22Rv1 (cell line): Measurements from ENCODE around the gene NFATC2.

ENCODE experiments used
- H3K27ac ChIP-seq: fragments of 450-650 bp; 2 replicates; pipeline ENCODE4 v1.5.1; 2017
- ZFX ChIP-seq: fragments of 450-650 bp; IDR thresholded peaks from 2 replicates; pipeline ENCODE4 v1.6.1; 2017; ENCODE audit warnings: antibody characterized with exemption, borderline replicate concordance
- TF ChIP-seq, protein P1 (sequence below): fragments of 450-650 bp; IDR thresholded peaks from 2 replicates; pipeline ENCODE4 v1.5.1; 2017; ENCODE audit warnings: mild to moderate bottlenecking

NFATC2 gene

DNA sequence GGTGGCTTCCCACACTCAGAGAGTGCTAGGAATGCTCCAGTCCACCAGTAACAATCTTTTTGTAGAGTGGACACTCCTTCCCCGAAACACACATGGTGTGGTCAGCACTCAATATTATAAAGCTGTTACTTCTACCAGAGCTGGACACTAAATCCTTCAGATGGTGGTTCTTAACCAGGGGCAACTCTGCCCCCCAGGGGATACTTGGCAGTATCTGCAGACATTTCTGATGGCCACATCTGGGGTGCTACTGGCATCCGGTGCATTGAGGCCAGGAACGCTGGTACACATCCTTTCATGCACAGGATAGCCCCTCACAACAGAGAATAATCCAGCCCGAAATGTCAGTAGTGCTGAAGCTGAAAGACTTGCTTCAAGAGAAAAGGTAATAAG is 124.4 kb downstream of the NFATC2 start:
- no peak overlapping the region for H3K27ac ChIP-seq
- TF ChIP-seq, protein P1, sequence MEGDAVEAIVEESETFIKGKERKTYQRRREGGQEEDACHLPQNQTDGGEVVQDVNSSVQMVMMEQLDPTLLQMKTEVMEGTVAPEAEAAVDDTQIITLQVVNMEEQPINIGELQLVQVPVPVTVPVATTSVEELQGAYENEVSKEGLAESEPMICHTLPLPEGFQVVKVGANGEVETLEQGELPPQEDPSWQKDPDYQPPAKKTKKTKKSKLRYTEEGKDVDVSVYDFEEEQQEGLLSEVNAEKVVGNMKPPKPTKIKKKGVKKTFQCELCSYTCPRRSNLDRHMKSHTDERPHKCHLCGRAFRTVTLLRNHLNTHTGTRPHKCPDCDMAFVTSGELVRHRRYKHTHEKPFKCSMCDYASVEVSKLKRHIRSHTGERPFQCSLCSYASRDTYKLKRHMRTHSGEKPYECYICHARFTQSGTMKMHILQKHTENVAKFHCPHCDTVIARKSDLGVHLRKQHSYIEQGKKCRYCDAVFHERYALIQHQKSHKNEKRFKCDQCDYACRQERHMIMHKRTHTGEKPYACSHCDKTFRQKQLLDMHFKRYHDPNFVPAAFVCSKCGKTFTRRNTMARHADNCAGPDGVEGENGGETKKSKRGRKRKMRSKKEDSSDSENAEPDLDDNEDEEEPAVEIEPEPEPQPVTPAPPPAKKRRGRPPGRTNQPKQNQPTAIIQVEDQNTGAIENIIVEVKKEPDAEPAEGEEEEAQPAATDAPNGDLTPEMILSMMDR, result no peak
- TF ChIP-seq ZFX, result no peak

DNA sequence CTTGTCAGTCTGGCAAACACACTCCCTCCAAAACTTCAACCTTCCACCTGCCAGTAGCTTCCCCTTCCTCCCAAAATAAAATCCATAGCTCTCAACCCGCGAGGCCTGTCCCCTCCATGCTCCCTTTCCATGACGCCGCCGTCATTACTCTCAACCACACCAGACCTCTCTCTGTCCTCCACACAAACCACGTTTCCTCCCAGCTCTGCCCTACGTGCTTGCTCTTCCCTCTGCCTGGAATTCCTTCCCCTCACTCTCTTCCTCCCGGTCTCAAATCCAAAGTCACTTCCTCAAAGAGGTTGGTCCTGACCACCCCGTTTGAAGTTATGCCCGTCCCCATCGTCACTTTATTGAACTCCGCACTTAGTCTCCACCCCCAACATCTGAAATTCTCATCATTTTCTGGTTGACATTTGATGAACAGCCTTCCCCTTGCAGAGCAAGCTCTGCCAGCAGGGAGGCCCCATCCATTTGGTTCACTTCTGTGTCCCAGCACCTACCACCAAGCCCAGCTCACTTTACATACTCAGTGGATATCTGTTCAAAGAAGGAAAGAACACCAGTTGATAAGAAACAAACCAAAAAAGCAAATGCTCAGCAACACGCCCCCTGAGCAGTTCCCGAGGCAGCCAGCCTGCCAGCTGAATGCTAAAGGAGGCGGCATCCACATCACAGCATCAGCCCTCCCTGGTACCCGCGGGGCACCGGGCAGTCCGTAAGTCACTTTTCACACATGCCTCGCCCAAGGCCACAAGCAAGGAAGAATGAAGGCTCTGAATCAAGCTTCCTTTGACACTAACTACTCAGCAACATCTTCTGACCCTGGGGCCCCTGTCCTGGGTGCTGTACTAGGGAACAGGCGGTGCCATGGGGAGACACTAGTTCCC is 125.0 kb downstream of the NFATC2 start:
- TF ChIP-seq ZFX, result no peak
- TF ChIP-seq, protein P1, result no peak
- no peak overlapping the region for H3K27ac ChIP-seq

DNA sequence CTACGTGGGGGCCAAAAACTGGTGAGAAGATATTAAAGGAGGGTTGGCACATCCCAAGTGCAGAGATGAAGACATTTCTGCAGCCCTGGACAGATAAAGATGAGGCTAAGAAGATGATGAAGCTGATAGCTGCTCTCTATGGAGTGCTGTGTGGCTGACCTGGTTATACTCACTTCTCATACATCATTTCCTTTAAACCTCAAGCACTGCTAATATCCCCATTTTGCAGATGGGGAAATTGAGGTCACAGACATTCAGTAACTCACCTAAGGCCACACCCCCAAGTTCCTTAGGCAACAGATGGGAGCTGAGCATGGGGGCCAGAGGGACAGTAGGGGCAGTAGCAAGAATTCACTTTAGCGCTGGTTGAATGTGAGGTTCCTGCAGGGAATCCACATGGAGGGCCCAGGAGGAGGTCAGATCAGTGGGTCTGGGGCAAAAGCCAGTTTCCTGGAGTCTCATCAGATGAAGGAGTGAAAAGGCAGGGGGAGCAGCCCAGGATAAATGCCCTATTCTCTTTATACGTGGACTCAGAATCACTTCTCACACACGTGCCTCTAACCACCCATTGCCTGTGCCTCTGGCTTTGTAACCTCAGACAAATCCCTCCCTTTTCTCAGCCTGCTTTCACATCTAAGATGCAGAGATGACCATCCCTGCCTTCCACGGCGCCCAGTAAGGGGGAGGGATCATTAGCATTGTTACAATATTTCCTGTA is 125.8 kb downstream of the NFATC2 start:
- H3K27ac ChIP-seq, result no peak overlapping the region
- TF ChIP-seq, protein P1, result no peak
- TF ChIP-seq ZFX, result no peak

DNA sequence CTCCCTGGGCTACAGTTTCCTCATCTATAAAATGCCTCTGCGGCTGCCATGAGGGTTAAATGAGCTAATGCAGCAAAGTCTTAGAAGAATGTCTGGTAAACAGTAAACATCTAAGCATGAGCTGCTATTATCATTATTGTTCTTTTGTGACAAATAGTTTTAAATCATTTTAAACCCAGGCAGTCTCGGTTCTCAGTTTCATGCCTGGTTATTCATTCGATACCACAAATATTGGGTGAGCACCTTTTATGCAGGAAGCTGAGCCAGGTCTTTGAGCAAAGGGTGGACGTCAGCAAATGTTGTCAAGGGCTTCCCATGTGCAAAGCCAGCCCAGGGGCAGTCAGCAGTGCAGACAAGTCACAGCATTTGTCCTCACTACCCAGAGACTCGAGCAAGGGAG is 128.7 kb downstream of the NFATC2 start:
- TF ChIP-seq, protein P1, result no peak
- TF ChIP-seq ZFX, result no peak
- no peak overlapping the region for H3K27ac ChIP-seq

DNA sequence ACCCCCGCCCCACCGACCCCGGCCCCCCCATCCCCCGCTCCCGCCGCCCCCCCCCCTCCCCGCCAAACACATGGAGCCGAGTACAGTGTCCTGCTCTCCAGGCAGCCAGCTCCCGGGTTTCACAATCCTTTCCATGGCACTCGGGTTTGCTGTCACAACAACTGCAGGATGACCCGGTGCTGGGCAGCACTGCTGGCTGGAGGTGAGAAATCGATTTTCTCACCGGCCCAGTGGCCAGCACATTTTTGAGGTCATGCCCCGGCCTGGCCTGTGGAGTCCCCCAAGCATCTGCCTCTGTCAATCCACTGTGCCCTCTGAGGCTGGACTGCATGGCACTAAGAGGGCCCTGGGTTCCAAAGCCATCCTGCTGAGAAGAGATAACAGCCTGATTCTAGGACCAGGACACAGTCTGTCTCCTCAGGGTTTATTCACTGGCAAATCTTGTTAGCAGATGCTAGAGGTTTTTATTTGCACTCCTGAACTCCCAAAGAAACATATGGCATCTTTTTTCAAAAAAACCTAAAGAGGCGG is 129.5 kb downstream of the NFATC2 start:
- no peak for TF ChIP-seq ZFX
- no peak overlapping the region for H3K27ac ChIP-seq

DNA sequence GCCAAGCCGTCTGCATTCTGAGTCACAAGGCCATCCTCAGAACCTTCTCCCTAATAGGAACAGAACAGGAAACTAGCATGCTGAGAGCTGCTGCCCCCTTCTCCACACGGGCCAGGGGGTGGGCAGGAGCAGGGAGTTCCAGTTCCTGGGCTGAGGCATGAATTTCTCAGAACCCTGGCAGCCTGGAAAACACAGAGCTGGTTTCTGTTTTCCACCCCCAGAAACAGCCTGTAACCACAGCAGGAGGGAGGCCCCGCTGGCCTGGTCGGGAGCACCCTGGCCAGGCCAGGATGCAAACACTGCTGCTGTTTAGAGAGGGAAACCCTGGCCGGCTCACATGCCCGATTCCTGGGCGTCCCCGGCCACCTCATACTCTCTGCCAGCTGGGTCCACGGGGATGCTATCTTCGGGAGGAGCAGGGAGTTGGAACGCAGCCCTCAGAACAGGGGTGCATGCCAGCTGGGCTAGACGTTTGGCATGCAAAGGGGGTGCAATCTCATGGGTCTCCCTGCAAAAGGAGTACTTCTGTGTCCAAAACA is 130.1 kb downstream of the NFATC2 start:
- TF ChIP-seq, protein P1, result no peak
- TF ChIP-seq ZFX, result no peak
- no peak overlapping the region for H3K27ac ChIP-seq

DNA sequence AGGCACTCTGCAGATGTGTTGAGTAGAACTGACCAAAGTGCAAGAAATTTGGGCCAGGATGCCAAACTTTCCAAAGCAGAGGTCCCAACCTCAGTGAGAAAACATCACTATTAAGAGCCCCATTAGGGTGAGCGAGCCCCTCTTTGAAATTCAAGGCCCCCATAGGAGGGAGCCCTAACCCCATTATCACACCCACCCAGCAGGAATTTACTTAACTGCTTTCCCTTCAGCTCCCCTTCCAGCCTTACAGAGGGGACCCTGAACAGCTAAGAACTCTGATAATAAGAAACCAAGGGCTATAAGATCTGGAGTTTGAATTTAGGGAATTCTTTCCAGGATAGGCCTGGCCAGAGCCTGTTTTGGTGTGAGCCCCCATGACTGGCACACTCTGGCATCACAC is 130.6 kb downstream of the NFATC2 start:
- no peak overlapping the region for H3K27ac ChIP-seq

More for the DNA sequence above, 130.6 kb downstream of the NFATC2 start:
- TF ChIP-seq, protein P1, result no peak
- TF ChIP-seq ZFX, result no peak
